Pulmonary artery endothelial cell (primary cell): ENCODE results near the gene FIBCD1. TPM values are rescaled to one million over a fixed set of nuclear protein-coding genes. Genes with fewer than 3 reads are reported as not detected.

Experiments used
- DNase-seq: peaks from one replicate; pipeline ENCODE4 v3.0.0-alpha.2; 2011; ENCODE audit warnings: low read depth, low spot score
- total RNA-seq: library from RNA; depleted of rRNA; stranded (reverse); fragments of >200 nt; gene quantifications from 2 replicates; pipeline ENCODE4 v1.2.3, GENCODE V29; 2014

Gene FIBCD1
- total RNA-seq, 1 donor from 2014 or later, result not detected

GRCh38 chr9:130882696-130883225 is 56.3 kb downstream of the FIBCD1 start:
- no peak for DNase-seq

GRCh38 chr9:130881516-130881915 is 57.5 kb downstream of the FIBCD1 start:
- no peak for DNase-seq

- DNase-seq, result no peak
These were observed 58.3 kb downstream of the FIBCD1 start for GRCh38 chr9:130880599-130881220.

GRCh38 chr9:130879863-130880411 is 59.1 kb downstream of the FIBCD1 start:
- DNase-seq, result no peak

- no peak for DNase-seq
These were observed 60.8 kb downstream of the FIBCD1 start for GRCh38 chr9:130878295-130878694.

- no peak for DNase-seq
These were observed 61.7 kb downstream of the FIBCD1 start for GRCh38 chr9:130877300-130877699.

GRCh38 chr9:130874783-130875182 is 64.3 kb downstream of the FIBCD1 start:
- DNase-seq, result no peak

DNA sequence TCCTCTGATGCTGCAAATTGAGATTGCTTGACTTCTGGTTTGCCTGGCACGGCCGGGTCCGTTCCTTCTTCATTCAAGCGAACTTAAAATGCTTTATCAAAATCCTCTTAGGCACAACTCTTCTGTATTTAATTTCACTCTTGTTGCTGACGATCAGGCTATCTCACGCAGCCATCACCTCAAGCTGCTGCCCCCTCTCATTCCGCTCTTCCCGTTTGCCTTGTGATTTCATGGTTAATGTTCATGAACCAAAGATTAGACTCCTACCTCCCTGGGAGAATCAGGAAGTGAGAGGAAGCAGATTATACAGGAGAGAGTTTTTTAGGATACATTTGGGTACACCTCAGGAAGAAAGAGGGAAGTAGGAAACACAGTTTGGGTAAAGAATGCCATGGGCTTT is 65.1 kb downstream of the FIBCD1 start:
- no peak for DNase-seq

- no peak for DNase-seq
These were observed 66.0 kb downstream of the FIBCD1 start for GRCh38 chr9:130872912-130873503.

DNA sequence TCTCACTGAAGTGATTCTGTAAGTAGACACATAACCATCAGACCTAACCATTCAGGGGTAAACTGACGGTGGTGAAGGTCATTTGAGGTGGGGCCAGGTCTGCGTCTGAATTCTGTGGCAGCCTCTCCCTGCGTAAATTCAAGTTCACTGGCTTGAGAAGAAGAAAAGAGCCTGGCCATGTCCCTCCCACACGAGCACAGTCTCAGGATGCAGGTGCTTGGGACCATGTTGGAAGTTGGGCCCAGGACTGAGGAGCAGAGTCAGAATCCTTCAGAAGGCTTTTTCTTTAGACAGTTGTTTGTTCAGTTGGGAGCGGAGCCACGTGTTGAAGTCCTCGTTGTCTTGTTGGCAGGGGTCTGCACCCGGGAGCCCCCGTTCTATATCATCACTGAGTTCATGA is 66.5 kb downstream of the FIBCD1 start:
- DNase-seq, result no peak

GRCh38 chr9:130872093-130872492 is 67.0 kb downstream of the FIBCD1 start:
- DNase-seq, result no peak

DNA sequence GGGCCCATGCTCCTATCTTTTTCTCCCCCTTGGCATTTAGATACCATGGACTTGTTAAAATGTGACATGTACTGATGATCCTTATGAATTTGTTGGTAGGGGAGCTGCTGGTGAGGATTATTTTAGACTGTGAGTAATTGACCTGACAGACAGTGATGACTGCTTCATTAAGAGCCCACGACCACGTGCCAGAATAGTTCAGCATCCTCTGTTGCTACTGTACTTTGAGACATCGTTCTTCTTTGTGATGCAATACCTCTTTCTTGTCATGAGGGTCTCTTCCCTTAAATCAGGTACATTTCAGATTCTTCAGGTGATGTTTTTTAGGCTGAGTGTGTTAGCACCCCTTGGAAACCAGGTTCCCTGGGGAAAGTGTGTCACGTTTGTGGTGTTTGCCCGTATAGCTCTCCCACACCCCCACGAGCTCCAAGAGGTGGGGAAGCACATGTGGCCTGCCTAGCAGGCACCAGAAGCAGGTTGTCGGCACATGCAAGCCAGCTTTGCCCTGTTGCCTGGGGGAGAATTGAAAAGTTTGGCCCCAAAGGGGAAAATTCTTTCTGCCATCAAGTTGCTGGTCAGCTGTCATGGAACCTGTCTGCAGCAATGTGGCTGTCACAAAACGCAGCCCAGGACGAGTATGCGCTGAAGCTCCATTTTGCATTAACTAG is 67.5 kb downstream of the FIBCD1 start:
- DNase-seq, result no peak

- DNase-seq, result no peak
These were observed 68.3 kb downstream of the FIBCD1 start for GRCh38 chr9:130870491-130871381.

DNA sequence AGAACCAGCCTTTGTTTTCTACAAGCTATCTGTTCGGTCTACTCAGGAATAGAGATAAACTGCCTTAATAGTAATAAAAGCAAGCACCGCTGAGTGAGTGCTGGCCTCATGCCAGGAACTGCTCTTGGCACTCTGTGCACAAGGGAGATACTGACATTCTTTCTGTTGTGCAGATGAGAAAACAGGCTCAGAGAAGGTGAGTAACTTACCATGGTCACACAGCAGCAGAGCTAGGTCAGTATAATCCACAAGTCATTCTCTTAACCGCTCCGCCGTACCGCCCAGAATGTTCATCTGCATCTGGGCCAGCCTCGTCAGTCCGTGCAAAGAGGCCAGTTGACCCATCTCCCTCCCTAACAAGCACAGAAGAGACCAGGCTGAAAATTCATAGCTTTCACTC is 69.8 kb downstream of the FIBCD1 start:
- DNase-seq, result peak; percentile 27

DNA sequence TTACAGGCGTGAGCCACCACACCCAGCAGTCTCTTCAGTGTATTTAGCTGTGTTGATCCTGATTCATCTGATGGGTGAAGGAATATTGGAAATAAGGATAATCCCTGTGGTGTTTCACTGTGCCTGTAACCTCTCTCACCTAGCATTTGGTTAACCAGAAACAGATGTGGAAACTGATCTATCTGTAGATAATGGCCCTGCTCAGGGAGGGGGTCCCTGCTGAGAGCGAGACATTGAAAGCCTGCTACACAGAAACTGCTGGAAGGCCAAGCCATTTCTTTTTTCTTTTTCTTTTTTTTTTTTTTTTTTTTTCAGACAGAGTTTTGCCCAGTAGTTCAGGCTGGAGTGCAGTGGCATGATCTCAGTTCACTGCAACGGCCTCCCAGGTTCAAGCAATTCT is 70.8 kb downstream of the FIBCD1 start:
- DNase-seq, result no peak

GRCh38 chr9:130867556-130867955 is 71.5 kb downstream of the FIBCD1 start:
- DNase-seq, result no peak

DNA sequence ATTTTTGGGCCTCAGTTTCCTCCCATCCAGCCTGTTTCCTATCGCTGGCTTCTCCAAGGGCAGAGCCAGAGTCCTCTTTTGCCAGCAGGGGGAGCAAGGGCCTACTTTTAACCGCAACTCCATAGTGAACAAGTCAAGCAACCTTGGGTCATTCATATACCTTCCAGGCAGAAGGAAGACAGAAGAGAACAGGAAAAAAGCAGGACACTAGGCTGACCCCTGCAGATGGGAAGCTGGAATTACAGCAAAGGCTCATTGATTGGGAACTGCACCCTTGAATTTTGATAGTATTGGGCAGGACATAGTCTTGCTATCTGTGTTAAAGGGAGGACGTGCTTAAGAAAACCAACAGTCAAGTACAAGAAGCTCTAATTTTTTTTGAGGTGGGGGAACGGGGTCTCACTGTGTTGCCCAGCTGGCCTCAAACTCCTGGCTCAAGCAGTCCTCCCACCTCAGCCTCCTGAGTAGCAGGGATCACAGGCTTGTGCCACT is 72.5 kb downstream of the FIBCD1 start:
- DNase-seq, result peak; percentile 54

DNA sequence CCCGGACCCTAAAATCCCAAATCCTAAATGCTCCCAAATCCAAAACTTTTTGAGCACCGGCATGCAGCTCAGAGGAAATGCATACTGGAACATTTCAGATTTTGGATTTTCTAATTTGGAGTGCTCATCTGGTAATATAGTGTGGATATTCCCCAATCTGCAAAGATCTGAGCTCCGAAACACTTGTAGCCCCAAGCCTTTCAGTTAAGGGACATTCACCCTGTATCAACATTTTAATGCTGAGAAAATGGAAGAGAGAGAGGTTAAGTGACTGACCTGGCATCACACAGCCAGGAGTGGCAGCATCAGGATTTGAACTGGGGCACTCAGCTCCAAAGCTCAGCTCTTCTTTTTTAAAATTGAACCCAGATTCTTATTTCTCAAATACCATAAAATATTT is 73.1 kb downstream of the FIBCD1 start:
- DNase-seq, result no peak

DNA sequence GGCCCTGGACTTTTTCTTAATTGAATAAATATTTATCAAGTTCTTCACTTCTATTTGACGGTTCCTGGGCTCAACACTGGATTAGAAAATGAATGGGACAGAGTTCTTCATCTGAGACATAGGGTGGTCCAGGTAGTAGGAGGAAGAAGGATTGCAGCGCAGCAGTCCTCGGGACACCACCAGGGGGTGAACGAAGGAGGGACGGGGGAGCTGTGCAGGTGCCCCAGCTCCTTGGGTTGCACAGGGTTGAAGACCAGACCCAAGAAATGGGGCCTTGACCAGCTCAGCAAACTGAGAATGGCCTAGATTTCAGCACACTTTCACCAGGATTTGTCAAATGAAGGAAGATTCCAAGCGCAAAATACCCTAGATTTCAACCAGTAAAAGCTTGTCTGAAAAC is 74.5 kb downstream of the FIBCD1 start:
- DNase-seq, result no peak

- no peak for DNase-seq
These were observed 76.3 kb downstream of the FIBCD1 start for GRCh38 chr9:130862747-130863146.

DNA sequence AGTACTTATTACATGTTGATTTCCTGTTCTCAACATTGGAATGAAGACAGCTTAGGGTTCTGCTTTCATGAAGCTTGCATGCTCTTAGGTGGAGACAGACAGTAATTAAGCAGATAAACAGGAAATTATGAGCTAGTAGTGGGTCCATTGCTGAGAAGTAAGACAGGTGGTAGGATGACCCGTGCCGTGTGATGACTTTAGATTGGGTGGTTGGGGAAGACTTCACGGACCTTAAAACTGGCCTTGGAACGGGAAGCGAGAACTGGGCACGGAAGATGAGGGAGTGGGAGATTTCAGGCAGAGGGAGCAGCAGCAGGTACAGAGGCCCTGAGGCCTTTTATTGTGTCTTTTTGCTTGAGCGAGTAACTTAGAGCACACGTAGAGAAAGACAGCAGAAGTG is 76.8 kb downstream of the FIBCD1 start:
- no peak for DNase-seq
